GM18508 (cell line): ENCODE results near the gene POLR2B.

Source experiments
- ATAC-seq: cut with Tn5 transposase; IDR thresholded peaks from one replicate; pipeline ENCODE4 v1.9.1; 2021; ENCODE audit warnings: moderate number of reproducible peaks; ENCODE audit not compliant: insufficient read depth, unreplicated experiment

The POLR2B gene

DNA sequence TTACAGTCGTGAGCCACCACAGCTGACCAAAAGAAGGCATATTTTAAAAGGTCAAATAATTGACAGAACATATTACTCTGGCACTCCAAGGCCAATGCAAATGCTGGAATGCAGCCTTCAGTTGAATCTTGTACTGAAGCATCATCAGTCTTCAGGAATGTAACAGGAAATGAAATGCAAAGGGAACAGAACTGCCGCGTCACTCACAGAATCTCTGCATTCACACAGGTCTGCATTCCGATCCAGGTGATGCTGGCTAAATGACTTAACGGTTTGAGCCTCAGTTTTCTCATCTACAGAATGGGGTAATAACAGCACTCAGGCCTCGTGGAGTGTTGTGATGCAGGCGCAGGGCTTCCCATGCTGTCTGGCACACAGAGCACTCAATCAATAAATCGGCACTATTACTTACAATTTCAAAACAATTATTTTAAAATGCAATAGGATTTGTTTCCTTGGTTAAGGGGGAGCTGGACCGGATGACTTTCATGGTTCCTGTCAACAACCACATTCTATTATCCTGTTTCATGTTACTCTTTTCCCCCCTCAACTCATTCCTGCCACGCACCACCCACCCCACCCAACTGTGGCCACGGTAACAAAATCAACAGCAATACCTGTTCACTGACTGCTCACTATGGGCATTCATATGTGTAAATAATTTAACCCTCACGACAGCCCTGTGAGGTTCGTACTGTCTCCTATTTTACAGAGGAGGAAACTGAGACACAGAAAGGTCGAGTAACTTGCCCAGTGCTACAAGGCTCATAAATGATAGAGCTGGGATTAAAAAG, 99.1 kb downstream of the POLR2B start:
- no peak for ATAC-seq

GRCh38 chr4:57078685-57079521, 100.2 kb downstream of the POLR2B start:
- no peak for ATAC-seq
